ACHN (cell line): Measurements from ENCODE around the gene CHST9.
A peak's percentile ranks its signal among the peaks of the same experiment; 100 is the strongest.

ENCODE experiments used
- DNase-seq: peaks from one replicate; pipeline ENCODE4 v3.0.0-alpha.2; 2015
- in situ Hi-C: cut with HindIII; loops from 2 replicates; pipeline ENCODE4 v1.10.0; 2017; ENCODE audit warnings: low sequenced_read_pairs, low pct_ligation_motif_present, low pct_unique_long_range_greater_than_20kb

CHST9 gene

GRCh38 chr18:27040796-27041195 is 144.3 kb downstream of the CHST9 start:
- in situ Hi-C loops: no loop called here
- DNase-seq: no peak

- DNase-seq: no peak
- in situ Hi-C loops: no loop called here
These were observed 151.4 kb downstream of the CHST9 start for GRCh38 chr18:27033722-27034121.

GRCh38 chr18:27030421-27030820 is 154.7 kb downstream of the CHST9 start:
- DNase-seq: no peak
- in situ Hi-C loops: no loop called here

GRCh38 chr18:27022477-27022876 is 162.6 kb downstream of the CHST9 start:
- in situ Hi-C loops: no loop called here
- DNase-seq: peak; percentile 8

GRCh38 chr18:27017901-27018500 is 167.1 kb downstream of the CHST9 start:
- in situ Hi-C loops: no loop called here
- DNase-seq: peak; percentile 39

GRCh38 chr18:27014841-27015240 is 170.3 kb downstream of the CHST9 start:
- in situ Hi-C loops: no loop called here
- DNase-seq: peak; percentile 56

GRCh38 chr18:27010784-27011183 is 174.3 kb downstream of the CHST9 start:
- no peak for DNase-seq
- in situ Hi-C loops: no loop called here

- DNase-seq: no peak
- in situ Hi-C loops: no loop called here
These were observed 175.8 kb downstream of the CHST9 start for GRCh38 chr18:27009293-27009692.

GRCh38 chr18:27008575-27008974 is 176.5 kb downstream of the CHST9 start:
- in situ Hi-C loops: no loop called here
- DNase-seq: peak; percentile 5

GRCh38 chr18:27007880-27008279 is 177.2 kb downstream of the CHST9 start:
- peak; percentile 39 for DNase-seq
- in situ Hi-C loops: no loop called here

- in situ Hi-C loops: no loop called here
- peak; percentile 38 for DNase-seq
These were observed 179.5 kb downstream of the CHST9 start for GRCh38 chr18:27005589-27005988.

- DNase-seq: no peak
- in situ Hi-C loops: no loop called here
These were observed 180.9 kb downstream of the CHST9 start for GRCh38 chr18:27004056-27004829.

- DNase-seq: no peak
- in situ Hi-C loops: no loop called here
These were observed 185.3 kb downstream of the CHST9 start for GRCh38 chr18:26999797-27000196.

- DNase-seq: no peak
- in situ Hi-C loops: no loop called here
These were observed 191.5 kb downstream of the CHST9 start for GRCh38 chr18:26993568-26993967.

GRCh38 chr18:26992926-26993325 is 192.2 kb downstream of the CHST9 start:
- no peak for DNase-seq
- in situ Hi-C loops: no loop called here

- in situ Hi-C loops: no loop called here
- DNase-seq: no peak
These were observed 195.3 kb downstream of the CHST9 start for GRCh38 chr18:26989842-26990241.

GRCh38 chr18:26981360-26982082 is 203.6 kb downstream of the CHST9 start:
- in situ Hi-C loops: no loop called here
- no peak for DNase-seq

- in situ Hi-C loops: no loop called here
- no peak for DNase-seq
These were observed 206.2 kb downstream of the CHST9 start for GRCh38 chr18:26978812-26979341.

- in situ Hi-C loops: no loop called here
- no peak for DNase-seq
These were observed 207.3 kb downstream of the CHST9 start for GRCh38 chr18:26977781-26978180.
